Measurements from ENCODE around the gene CTTNBP2.

CTTNBP2 gene

DNA sequence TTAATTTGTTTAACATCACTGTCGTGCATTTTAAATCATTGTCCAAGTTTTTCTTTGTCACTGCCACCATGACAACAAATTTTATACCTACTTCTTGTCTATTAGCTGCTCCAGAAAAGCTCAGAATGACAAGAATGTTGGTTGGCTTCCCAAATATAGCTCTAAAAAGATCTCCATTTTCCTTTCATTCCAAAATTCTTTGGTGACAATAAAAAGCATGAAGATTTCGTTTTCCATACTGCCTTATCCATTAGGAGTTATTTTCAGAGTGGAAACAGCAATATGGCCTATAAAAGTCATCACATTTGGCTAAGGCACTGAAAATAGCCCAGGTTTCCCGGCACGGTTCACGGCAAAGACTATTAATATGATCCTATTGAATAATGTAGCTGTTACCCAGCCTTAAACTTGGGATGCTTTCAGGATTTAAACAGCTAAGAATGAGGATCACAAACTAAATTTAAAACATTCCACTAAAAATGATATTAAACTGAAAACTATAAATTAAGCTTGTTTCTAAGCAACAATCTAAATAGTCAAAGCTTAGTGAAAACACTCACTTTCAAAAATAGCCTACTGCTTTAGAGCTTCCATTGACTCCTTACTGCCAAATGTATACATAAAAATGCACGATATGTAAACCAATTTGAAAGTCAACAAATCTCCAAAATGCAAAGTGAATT is 2.7 kb downstream of the CTTNBP2 start:
- no peak for DNase-seq (ENCODE audit: low read depth)

GRCh38 chr7:117869374-117869773 is 3.9 kb downstream of the CTTNBP2 start:
- DNase-seq (ENCODE audit: low read depth), result no peak

DNA sequence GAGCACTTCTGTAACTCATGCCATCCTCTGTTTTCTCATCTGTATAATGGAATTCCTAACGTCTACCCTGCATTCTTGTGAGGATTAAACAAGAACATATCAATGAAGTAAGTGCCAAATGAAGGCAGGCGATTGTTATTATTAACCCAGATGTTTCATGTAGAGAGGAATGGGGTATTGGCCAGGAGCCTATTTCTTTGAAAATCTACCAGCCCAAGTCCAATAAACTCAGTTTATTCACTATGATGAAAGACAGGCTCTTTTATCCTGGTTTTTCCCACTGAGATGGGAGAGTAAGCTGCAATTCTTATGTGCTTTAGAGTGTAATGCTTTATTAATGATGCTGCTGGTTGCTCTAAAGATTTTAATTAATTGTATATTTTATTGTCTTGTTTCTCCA is 9.6 kb downstream of the CTTNBP2 start:
- DNase-seq (ENCODE audit: low read depth), result no peak

GRCh38 chr7:117862378-117862777 is 10.9 kb downstream of the CTTNBP2 start:
- no peak for DNase-seq (ENCODE audit: low read depth)

GRCh38 chr7:117859246-117859812 is 13.9 kb downstream of the CTTNBP2 start:
- no peak for DNase-seq (ENCODE audit: low read depth)

DNA sequence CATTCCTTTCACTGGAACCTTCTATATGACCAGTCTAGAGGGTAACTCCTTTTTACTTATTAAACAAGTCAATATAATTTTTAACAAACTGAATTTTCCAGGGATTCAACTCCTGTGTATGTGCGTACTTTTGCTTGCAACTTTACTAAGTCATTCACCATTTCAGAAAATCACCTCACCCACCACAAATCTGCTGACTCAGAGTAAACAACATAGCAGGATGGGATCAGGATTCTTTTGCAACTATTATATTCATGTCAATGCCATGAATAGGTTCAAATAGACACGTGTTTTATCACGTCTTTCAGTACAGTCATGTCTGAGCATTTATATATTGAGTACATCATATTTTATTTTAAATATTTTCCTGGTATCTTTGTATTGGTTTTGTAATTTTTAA is 14.5 kb downstream of the CTTNBP2 start:
- no peak for DNase-seq (ENCODE audit: low read depth)

DNA sequence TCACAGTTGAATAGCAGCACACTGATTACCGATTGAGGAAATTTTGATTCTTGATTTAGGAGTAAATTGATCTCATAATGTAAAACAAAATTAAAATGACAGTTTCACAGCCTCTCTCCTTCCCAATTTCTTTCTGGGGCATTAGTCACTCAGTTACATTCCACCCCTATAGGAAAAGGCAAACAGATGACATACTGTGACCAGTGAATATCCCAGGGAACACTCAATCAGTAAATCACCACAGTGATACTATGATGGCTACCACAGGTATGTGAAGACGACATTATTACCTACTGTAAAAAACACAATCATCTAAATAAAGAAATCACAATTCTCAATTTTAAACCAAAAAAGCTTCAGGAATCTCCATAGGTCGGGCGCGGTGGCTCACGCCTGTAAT is 15.5 kb downstream of the CTTNBP2 start:
- no peak for DNase-seq (ENCODE audit: low read depth)

DNA sequence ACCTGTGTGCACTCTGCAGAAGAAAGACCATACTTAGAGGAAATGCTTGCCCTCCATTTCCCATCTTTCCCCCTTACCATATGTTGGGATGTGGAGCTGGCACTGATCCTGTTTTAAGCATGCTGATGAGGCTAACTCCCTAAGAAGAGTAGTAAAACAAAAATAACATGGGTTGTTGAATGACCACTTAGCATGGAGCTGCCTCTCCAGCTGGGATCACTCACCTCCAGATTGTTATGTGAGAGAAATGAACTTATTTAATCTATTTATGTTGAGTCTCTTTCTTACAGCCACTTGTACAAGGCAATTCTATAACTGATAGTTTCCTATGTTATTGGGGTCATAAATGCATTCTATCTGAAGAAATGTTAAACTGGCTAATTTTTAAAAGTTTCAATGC is 17.0 kb downstream of the CTTNBP2 start:
- DNase-seq (ENCODE audit: low read depth), result no peak

- DNase-seq (ENCODE audit: low read depth), result no peak
Measured at GRCh38 chr7:117854186-117854585, 19.1 kb downstream of the CTTNBP2 start.

- no peak for DNase-seq (ENCODE audit: low read depth)
Measured at GRCh38 chr7:117848941-117849340, 24.3 kb downstream of the CTTNBP2 start.

DNA sequence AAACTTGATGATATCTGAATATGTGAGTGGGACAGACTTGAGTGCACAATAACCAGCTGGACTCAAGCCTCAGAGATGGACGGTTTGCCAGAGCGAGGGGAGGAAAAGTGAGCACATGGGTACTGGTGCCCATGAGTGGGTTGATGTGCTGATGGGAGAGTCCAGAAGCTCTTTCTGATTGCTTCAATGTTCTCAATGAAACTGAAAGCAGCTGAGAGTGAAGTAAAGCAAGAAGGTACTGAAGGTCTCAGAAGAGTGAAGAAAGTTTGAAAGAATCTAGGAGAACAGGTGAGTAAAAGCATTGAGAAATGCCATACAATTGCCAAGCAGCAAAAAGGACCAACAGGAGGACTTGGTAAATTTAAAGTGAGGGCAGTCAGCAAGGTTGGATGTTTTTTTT is 28.6 kb downstream of the CTTNBP2 start:
- no peak for DNase-seq (ENCODE audit: low read depth)

DNA sequence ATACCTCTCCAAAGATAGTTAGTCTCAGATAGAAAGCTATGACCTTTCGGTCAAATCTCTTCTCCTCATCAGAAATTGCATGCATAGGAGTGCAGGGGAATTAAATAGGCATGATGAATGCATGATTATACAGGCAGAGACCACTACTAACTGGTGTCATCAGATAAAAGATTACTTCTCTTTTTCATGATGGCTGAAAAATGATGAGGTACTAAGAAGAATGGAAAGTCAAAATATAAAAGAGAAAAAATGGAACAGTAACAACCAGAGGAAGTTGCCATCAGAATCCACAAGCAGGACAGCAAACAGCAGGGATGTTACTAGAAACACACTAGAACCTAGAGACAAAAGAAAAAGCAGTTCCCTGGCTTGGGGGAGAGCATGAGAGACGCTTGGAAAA is 31.6 kb downstream of the CTTNBP2 start:
- DNase-seq (ENCODE audit: low read depth), result no peak

DNA sequence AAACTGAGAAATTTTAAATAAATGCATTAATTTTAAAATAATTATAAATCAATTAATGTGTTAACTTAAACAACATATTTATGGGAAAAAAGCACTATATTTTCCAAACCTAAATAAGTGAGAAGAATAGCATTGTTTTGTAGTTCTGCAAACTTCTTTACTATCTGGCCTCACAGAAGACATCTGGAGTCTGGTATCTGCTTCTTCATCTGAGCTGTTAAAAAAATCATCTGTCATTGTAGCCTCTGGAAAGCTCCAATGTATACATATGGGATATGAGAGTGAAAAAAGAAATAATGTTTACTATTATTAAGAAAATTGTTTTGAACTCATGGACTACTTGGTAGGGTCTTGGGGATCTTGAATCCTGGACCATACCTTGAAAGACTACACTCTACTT is 32.2 kb downstream of the CTTNBP2 start:
- no peak for DNase-seq (ENCODE audit: low read depth)

- DNase-seq (ENCODE audit: low read depth), result no peak
Measured at GRCh38 chr7:117839507-117839906, 33.7 kb downstream of the CTTNBP2 start.

DNA sequence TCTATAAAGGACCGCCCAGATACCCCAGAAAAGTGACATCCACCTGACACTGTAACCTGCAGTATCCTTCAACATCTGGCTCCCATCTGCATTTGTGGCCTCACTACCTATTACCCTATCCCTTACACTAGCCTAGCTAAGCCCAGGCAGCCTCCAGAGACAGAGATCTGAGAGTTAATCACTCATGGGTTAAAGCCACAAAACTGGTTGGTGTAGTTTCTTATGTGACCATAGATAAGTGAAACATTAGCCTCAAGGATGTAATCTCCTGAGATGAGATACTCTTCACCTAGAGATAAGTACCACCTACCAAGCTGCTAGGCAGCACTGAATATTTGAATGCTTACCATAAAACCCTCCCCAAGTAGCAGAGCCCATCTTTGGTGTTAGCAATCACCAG is 35.4 kb downstream of the CTTNBP2 start:
- no peak for DNase-seq (ENCODE audit: low read depth)

- DNase-seq (ENCODE audit: low read depth), result no peak
Measured at GRCh38 chr7:117835016-117835664, 38.1 kb downstream of the CTTNBP2 start.

- DNase-seq (ENCODE audit: low read depth), result no peak
Measured at GRCh38 chr7:117830422-117830954, 42.8 kb downstream of the CTTNBP2 start.

DNA sequence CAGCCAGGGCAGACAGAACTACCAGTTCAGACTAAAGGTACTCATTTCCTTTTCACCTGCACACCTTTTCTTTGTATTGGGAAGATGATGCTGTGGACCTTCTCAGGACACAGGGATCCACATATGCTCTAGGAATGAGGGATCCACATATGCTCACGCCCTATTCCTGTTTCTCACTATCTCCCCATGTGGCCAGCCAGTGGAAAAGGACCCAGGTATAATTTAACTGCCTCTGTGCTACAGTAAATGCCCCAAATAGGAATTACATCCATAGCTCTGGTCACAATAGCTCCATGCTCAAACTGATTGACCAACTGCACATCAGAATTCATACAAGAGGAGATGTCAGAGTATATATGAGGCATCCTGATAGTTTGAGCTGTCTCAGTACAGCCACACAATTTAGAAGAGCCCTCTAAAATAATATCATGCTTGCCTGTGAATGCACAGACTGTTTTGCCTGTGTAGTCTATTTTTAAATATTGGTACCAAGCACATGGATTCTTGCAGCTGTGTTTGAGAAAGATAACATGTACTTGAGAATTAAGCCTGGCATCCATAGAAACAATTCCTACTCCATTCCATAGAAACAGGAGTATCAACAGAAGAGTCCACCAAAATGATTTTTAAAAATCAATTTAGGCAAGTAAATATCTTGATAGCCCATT is 43.7 kb downstream of the CTTNBP2 start:
- DNase-seq (ENCODE audit: low read depth), result no peak

DNA sequence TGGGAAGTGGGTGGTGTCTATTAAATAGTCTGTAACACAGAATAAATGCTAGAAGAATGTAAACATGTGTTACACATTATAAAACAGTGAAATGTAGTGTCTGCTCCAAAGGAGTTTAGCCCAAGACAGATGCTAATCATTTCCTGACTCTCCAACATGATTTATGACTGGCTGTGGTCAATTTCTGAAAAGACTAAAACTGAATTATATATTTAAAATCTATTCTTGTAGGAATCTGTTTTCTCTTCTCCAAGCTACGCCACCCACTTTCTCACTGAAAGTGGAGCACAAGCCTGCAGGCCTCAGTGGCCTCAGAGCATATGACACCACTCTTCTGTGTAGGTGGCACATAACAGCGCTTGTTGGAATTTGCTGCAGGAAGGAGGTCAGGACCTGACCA is 44.4 kb downstream of the CTTNBP2 start:
- DNase-seq (ENCODE audit: low read depth), result no peak

DNA sequence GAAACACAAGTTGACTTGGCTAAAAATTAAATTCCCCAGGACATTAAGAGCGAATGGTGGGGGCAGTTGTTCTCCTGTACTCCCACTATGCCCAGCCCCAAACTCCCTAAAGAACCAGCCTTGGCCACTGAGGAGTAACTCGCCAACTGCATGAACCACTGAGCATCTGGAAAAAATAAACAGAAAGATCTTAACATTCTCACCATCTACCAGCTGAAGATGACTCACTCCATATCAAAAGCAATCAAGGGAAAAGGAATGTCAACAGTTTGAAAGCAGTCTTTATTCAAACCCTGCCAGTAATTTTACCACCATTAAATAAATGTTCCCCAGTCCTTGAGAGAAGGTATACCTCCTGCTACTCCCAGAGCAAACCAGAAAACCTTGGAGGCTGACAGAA is 45.4 kb downstream of the CTTNBP2 start:
- peak; percentile 12 for DNase-seq (ENCODE audit: low read depth)

- DNase-seq (ENCODE audit: low read depth), result no peak
Measured at GRCh38 chr7:117825132-117825531, 48.1 kb downstream of the CTTNBP2 start.

DNA sequence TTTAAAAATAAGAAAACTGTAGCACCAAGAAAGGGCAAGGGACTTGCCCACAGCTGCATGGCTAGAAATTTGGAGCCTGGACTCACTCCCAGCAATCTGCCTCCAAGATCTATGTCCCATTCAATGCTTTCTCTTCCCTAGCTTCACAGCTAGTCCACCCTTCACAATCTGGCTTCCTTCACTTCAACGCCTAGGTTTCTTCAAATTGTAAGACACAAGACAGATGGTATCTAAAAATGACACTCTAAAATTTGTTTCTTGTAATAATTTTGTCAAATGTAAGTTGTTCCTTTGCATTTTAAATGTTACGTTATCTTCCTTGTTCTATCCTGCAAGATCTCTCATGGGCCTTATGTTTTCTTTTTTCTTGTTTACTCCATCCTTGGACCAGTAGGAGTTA is 48.6 kb downstream of the CTTNBP2 start:
- DNase-seq (ENCODE audit: low read depth), result no peak

DNA sequence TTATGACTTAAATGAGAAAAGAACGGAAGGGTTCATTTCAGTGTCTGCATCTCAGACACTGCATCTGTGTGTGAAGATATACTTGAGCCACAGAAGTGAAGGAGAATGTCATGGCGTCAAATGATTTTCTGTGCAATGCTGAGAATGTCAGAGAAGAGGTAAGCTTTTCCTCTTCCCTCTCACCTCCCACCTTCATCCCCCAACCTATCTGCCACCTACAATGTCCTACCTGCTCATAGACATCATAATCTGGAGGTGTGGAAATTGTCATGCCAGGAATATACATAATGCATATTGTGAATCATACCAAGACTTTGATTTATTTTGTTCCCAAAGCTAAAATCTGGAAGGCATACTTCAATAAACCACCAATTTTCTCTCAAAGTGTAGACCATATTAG is 53.7 kb downstream of the CTTNBP2 start:
- no peak for DNase-seq (ENCODE audit: low read depth)

All from GM04504 (cell line).